Keratinocyte (primary cell): ENCODE measurements around the gene CCDC178.

Source experiments
- EZH2 ChIP-seq: IDR thresholded peaks from one replicate; pipeline ENCODE4 v1.6.1; 2012; ENCODE audit warnings: inconsistent platforms, mild to moderate bottlenecking, low read length, moderate library complexity
- TF ChIP-seq, protein P1 (sequence below), 3 experiments: IDR thresholded peaks in 1 of 3; conservative IDR thresholded peaks in 1 of 3; optimal IDR thresholded peaks in 1 of 3; 2 replicates in 2 of 3; 3 replicates in 1 of 3; pipeline versions ENCODE3 to v1.5.1; 2011; ENCODE audit warnings: low read length in 3 of 3, mild to moderate bottlenecking in 3 of 3, moderate library complexity in 2 of 3, control low read depth in 1 of 3, inconsistent platforms in 1 of 3; ENCODE audit not compliant: insufficient read depth in 2 of 3; ENCODE audit errors: extremely low read depth in 1 of 3

DNA sequence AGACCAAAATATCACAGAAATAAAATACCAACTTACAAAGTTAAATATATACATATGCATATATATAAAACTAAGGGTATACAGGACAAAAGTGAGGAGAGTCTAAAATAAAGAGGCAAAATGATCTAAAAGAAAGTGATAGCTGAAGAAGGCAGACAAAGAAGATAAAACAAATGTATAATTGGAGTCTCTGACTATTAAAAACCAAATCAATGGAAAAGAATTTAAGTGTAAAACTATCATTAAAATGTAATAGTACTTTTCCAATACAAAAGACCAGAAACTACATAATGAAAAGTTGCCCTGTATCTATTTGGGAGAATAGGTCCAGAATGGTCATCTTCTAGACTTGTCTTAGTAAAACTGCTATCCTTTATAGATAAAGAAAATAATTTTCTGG lies 400.3 kb downstream of the CCDC178 start:
- TF ChIP-seq EZH2, result no peak
- TF ChIP-seq, protein P1, sequence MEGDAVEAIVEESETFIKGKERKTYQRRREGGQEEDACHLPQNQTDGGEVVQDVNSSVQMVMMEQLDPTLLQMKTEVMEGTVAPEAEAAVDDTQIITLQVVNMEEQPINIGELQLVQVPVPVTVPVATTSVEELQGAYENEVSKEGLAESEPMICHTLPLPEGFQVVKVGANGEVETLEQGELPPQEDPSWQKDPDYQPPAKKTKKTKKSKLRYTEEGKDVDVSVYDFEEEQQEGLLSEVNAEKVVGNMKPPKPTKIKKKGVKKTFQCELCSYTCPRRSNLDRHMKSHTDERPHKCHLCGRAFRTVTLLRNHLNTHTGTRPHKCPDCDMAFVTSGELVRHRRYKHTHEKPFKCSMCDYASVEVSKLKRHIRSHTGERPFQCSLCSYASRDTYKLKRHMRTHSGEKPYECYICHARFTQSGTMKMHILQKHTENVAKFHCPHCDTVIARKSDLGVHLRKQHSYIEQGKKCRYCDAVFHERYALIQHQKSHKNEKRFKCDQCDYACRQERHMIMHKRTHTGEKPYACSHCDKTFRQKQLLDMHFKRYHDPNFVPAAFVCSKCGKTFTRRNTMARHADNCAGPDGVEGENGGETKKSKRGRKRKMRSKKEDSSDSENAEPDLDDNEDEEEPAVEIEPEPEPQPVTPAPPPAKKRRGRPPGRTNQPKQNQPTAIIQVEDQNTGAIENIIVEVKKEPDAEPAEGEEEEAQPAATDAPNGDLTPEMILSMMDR (optimal IDR thresholded peaks at IDR 0.05 in 1 of 3, IDR thresholded peaks at IDR 0.05 in 1 of 3, conservative IDR thresholded peaks at IDR 0.05 in 1 of 3; ENCODE audit: extremely low read depth in 1 of 3, insufficient read depth in 2 of 3, low read length in 3 of 3), result no peak
